GM21447 (cell line): ENCODE results near the gene PTPRB.

Experiments
- ATAC-seq: cut with Tn5 transposase; IDR thresholded peaks from one replicate; pipeline ENCODE4 v1.9.1; 2021; ENCODE audit not compliant: unreplicated experiment

Gene PTPRB

DNA sequence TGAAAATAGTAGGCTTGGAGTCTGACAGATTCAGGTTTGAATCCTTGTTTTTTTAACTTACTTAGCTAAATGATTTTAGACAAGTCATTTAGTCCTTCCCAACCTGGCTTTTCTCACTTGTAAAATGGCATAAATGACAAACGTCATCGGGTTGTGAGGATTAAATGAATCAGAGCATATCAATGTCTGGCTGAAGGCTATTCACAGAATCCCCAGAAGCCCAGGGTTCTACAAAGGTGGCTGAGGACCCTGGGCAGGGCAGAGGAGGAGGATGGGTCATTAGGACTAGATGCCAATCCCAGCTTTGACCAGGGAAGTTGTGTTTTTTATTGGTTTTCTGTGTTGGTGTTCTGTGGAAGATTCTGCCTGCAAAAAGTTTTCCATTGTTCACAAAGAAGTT is 7.6 kb upstream of the PTPRB start:
- ATAC-seq = no peak

DNA sequence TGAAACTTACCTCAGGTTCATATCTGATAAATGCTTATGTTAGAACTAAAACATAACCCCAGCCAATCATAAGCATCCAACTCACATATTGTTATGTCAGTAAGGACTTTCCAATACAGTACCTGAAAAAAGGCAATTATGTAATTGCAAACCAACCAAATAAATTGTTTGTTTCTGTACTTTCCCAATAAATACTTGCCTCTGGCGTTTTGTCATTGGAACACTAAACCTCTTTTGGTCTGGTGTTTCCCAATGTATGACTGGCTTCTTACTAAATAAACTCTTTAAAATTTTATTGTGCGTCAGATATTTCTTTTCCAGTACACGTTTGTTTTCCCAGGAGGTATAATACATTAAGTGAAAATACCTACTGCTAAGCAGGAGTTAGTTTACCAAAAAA is 6.7 kb upstream of the PTPRB start:
- ATAC-seq = no peak

DNA sequence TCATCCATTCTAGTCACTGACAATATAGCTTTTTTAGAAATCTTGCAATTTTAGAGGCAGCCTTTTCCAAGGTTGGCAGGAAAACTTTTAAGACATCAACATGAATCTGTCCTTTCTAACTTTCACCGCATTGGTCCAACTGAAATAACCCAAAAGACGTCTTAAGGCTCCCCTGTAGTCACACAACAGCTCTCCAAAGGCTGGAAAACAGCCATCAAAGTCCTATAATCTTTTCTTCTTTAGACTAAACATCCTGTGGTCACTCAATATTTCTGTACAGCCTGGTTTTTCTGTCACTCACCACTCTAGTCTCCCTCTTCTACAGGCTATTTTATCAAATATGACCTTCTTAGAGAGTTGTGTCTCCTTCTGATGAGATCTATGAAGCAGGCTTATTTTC is 4.5 kb upstream of the PTPRB start:
- no peak for ATAC-seq

DNA sequence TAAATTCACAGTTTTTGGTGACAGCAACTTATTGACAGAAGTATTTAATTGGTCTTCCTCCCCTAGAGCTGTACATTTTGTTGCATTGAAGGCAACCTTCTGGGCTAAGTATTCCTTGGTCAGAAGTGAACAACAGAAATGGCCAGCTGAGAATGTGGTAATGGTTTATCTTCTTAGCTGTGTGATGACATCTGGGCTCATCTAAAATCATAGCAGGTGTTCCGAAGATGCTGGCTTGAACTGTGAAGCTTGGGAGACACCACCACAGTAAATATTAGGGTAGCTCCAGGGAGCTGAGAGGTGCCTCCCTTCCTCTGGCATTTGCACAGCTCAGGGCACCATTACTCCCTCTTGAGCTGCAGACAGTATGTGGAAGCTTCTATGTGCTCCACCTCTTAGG is 3.7 kb upstream of the PTPRB start:
- ATAC-seq = no peak

DNA sequence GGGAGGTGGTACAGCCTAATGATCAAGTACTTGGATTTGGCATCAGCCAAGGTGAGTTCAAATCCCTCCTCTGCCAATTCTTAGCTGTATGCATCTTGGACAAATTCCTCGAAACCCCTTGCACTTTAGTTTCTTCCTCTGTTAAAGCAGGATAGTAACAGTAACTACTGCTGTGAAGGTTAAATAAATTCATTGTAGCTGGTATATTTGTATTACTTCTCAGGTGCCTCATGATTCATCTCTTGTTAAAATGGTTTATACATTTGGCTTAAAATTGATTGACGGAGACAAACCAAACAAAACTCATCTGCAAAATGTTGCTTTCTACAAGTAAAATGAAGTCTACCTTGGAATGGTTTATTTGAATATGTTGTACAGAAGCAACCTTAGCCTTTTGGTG is 2.3 kb upstream of the PTPRB start:
- no peak for ATAC-seq

DNA sequence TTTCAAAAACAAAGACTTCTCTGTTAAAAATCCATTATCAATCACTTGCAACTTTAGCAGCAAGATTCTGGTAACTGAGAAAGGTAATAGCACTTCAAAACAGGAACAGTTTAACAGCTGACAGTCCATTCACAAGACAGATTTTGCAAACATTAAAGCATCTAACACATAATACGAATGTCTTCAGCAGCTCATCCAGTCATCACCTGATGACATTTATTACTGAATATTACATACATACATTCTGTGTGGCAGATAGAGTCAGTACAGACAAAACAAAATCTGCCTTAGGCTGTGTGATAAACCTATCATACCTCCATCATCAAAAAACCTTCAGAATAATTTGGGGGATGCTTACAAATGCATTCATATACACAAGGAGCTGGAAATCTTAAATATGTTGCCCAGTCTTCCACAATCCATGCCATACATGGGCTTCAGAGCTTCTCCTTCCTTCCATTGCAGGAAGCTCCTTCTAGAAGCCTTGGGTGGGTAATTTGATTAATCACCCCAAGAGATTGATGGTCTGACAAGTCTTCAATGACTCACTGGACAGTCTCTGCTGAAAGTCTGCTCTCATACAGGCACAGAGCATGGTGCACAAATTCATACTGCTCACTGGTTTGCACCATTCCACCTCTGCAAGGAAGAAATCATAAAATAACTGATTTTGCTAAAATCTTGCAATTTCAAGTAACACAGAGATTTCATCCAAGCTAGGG is 1.6 kb upstream of the PTPRB start:
- ATAC-seq = no peak

DNA sequence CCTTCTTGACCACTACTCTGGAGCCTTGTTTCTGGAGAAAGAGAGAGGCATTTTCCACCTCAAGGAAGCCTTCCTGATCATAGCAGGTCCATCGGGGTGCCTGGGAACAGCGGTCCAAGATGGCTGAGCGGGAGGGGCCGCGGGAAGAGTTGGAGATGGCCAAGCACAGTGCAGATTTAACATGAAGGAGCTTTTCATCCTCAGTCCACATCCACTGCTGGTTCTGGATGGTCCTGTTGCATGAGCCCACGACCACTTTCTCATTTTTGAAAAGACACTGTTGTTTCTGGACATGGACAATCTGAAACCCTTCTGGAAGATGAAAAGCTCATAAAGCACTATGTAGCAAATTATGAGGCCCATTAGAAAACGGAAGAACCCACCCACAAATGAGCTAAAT is 1.5 kb downstream of the PTPRB start:
- no peak for ATAC-seq

DNA sequence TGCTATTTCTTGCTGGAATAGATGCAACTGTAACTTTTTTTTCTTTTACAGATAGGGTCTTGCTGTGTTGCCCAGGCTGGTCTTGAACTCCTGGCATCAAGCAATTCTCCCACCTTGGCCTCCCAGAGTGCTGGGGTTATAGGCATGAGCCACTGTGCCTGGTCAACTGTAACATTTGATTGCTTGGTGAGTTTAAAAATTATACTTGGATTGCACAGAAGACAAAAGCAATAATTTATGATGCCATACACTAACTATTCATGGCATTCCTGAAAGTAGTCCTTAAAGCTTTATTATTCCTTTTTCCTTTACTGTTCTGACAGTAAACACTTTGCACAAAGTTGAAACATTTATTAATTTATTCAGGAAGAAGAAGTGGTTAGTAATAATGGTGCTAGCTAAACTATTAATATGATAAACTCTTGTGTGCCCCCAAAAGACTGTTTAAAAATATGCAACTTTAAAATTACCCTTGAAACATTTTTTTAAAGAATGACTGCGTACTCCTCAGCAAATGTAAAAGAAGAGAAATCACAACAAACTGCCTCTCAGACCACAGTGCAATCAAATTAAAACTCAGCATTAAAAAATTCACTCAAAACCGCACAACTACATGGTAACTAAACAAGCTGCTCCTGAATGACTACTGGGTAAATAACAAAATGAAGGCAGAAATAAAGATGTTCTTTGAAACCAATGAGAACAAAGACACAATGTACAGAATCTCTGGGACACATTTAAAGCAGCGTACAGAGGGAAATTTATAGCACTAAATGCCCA is 8.3 kb downstream of the PTPRB start:
- ATAC-seq = no peak

DNA sequence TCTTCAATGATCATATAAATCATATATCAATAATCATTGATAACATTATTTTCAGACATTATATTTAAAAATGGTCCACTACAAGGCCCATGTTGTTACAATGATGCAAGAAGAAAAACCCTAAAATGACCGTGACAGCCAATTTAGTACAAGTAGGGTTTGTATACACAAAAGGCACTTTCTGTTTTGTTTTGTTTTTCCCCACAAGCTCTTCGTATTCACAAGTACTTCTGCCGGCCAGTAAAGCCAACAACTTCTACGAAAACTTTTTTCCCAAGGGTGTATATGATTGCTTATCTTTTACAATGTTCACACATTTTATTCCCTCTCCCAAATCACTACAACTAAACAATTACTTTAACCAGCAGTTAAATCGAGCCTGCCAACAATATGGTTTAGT is 9.6 kb downstream of the PTPRB start:
- no peak for ATAC-seq

DNA sequence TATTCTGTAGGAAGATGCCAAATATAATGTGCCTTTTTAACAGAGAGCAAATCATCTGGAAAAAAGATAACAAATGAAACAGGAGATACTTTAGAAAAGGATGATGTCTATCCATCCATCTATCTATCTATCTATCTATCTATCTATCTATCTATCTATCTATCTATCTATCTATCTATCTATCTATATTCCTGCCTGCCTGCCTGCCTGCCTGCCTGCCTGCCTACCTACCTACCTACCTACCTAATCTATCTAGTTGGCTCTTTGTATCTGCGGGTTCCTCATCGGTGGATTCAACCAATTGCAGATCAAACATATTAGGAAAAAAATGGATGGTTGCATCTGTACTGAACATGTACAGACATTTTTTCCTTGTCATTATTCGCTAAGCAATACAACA is 11.0 kb downstream of the PTPRB start:
- ATAC-seq = no peak

DNA sequence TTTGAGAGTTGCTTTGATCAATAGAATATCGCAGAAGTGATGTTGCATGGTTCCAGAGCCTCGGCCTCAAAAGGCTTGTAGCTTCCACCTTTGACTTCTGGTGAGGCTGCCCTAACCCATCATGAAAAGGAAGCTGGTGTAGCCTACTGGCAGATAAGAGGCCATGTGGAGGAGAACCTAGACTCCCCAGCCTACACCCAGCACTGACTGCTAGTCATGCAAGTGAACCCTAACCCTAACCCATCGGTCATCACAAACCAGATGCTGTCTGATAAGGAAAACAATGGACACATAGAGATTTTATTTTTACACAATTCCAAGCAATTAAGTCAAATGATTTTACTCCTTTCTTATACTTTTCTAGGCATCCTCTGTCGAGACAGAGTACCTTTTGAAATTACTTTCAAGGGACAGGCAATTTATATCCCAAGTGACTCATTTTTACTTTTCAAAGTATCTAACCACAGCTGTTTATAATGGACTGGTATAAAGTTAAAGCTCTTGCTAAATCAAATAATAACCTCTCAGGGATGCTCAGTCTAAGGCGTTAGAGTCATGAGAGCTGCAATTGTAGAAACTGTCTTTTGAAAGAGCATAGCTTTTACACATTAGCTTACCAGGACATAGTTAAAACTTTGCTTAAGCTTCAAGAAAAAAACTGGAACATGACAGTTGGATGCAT is 17.6 kb downstream of the PTPRB start:
- no peak for ATAC-seq

DNA sequence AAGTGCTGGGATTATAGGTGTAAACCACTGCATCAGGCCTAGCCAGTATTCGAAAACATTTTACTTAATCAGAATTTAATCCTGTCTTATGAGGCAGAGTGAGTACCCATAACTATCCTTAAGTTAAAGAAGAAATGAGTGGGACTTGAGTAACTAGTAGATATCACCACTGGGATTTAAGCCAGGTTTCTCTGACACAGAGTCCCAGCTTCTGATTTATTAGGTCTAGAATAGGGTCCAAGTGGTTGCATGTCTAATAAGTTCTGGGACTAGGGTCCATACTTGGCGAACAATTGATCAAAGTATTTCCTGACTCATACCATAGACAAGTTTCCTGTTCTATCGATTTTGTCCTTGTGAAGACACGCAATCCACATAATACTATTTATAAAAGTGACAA is 18.9 kb downstream of the PTPRB start:
- no peak for ATAC-seq

DNA sequence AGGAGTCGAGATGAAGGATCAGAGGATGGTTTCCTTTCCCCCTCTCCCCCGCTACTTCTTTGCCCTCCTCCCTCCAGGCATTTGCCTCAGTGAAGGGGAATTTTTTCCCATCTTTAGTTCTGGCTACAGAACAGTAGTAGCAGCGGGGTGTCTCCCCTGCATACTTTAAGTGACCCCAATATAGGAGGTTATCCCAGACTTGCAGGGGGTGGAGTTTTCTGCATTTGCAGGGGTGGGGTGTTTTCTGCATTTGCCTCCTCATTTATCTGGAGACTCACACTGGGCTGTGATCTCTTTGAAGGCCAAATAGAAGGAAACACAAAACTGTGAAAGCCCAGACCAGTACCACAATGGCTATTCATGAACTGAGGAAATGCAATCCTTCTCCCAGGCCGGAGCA is 19.8 kb downstream of the PTPRB start:
- ATAC-seq = no peak

DNA sequence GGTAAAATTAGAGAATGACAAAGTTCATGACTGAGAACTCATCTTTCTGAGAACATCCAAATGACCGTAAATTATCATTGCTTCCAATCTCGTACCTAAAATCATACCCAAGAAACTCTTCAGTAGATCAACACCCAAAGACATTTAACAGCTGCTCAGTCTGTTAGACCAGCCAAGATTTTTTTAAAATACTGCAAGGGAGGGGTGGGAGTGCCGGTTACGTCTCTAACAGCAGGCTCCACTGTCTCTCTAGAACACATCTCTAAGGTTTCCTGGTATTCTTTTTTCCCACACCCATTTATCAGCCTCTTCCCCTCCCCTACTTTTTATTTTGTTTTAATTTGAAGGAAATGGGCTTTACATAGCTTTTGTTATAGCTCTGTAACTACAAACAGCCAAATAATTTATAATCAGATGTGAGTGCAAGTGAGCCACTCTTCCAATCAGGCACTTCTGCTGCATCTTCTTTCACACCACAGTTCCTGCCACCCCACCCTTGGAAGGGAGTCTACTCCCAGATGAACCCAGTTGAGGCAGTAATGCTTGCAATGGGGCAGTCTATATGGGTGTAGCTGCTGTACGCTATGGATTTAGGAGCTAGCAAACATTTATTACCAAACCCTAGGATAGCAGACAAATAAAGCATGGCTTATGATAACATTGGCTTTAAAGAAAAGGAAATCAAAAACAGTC is 21.9 kb downstream of the PTPRB start:
- no peak for ATAC-seq

DNA sequence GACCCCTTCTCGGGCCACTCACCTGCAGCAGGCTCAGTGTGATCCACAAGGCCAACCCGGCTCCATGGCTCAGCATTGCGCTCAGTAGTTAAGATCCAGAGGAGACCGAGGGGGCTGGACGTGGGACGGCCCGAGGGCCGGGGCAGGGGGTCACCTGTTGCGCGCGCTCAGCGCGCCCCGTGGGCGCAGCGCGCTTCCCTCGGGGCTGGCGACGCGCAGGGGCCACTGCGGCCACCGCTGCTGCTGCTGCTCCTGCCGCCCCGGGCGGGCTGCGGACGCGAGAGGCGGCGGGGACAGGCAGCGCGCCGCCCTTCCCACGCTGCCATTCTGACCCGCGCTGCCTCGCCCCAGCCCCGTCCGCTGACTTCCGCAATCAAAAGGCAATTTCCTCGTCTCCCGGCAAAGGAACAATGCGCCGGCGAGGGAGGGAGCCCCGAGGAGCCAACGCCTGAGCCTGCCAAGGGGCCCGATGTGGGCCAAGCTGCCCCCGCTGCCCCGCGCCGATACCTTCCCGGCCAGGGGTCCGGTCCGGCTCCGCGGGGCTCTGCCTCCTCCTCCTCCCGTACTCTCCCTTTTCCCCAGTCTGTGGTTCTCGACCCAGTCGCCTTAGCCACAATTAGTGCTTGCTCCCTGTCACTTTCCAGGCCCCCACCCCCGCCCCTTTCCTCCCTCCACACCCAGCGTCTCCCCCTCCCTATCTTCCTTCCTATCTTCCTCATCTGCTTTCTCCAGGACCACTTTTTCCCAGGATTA is 27.3 kb downstream of the PTPRB start:
- ATAC-seq = no peak

DNA sequence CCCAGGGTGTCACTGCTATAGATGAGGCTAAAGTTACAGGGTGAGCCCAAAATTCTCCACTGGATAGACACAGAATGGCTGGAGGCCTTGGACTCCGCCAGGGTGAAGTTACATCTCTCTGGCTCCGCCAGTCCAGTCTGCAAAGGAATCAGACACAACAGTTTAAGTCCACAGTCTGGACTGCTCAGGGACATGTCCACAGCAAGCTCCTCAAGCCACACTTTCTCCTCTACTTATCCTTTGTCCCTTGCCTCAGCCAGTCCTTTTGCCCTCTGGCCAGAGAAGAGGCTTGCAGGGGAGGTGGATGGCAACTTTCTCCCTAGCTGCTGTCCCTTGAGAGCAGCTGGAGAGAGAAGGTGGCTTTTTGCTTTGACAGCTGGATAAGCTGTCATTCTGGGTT is 28.0 kb downstream of the PTPRB start:
- ATAC-seq = no peak

DNA sequence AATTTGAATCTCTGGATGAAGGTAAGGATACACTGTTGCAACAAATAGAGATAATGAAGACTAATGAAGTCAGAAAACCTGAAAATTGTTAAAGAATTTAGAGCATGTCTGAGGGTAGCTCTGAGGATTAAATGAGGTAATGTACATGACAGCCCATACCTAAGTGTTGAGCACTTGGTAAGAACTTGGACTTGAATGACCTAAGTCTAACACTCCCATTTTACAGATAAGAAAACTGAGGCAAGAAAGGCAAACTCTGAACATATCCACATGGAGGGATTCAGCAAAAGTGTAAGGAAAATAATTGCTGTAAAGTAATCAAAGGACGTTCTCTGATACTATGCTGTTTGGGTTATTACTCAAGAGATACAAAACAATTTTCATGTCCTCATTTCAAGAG is 29.0 kb downstream of the PTPRB start:
- no peak for ATAC-seq

DNA sequence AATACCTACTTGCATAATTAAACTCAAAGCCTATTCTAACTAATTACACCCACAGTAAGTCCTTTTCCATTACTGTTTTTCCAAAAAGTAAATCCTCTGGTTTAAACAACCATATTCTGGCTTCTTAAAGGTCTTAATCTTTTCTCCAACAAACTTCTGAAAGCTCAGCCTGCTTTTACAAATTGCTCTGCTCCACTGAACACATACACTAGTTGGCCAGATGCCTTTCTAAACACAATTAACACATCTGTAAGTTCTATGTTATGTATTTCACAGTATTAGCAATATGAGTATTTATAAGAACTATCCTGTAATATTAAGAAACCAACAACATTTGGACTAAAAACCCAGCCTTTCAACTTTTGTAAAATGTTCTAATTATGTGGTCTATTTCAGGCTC is 30.1 kb downstream of the PTPRB start:
- no peak for ATAC-seq

DNA sequence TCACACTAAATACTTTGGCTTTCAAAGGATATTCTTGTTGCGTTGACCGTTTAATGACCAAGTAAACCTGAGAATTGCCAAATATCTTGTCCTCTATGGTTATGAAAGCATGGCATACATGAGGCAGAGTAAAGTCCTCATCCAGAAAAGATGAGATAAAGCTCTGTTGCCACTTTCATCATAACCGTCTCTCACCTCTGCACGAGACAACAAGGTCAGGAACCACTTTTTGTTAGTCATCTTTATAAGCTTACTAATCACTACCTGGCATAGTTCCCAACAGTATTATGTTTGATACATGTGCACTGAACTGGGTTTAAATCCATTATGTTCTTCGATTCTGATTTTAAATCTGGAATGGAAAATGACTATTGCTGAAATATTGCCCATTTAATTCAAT is 31.3 kb downstream of the PTPRB start:
- ATAC-seq = no peak

DNA sequence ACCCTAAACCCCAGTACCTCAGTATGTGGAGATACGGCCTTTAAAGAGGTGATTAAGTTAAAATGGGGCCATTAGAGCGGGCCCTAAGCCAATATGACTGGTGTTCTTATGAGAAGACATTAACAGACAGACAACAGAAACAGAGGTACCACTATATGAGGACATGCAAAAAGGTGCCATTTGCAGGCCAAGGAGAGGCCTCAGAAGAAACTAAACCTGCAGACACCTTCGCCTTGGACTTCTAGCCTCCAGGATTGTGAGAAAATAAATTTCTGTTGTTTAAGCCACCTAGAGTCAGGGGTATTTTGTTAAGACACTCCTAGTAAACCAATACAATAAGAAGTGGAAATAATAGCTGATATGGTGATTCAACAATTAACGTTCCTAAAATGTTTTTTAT is 32.6 kb downstream of the PTPRB start:
- no peak for ATAC-seq

DNA sequence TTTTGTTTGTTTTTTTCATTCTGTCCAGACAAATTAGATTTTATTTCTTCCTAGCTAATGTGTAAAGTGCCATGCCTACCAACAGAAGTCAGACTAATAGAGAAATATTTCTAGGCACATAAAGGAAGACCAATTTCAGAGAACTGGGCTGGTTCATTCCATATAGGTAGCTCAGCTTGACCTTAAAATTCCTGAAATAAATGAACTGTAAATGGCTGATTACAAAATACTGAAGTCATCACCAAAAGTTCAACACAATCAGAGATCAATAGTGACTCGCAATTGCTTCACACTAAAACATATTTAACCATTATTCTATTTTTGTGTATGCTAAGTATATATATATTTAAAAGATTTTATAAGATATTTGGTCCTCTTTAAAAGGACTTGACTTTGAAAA is 34.2 kb downstream of the PTPRB start:
- ATAC-seq = no peak
